Superior temporal gyrus (tissue), 1 donor: ENCODE data around the gene RNF151.
A peak's percentile ranks its signal among the peaks of the same experiment; 100 is the strongest.
"Not testable (repeated sequence)": the region's sequence is repeated elsewhere in the genome, so short reads cannot be mapped to it uniquely, and the experiment has no call there.

ENCODE experiments used
- DNase-seq: peaks from one replicate; pipeline ENCODE4 v3.0.0-alpha.2; 2016; ENCODE audit errors: extremely low spot score

RNF151 gene, protein sequence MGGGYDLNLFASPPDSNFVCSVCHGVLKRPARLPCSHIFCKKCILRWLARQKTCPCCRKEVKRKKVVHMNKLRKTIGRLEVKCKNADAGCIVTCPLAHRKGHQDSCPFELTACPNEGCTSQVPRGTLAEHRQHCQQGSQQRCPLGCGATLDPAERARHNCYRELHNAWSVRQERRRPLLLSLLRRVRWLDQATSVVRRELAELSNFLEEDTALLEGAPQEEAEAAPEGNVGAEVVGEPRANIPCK

DNA sequence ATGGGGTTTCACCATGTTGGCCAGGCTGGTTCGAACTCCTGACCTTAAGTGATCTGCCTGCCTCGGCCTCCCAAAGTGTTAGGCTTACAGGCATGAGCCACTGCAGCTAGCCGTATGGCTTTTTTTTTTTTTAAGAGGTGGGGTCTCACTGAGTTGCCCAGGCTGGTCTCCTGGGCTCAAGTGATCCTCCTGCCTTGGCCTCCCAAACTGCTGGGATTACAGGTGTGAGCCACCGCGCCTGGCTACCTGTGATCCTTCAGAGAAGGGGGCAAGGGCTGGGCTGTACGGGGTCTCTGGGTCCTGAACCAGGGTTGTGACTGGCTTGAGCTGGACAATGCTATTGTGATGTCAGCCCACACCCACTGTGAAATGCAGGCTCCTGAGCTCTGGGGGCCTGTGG lies at the start of gene RNF151:
Gene RNF151, plus strand, starts transcription at position 397 of the 400 bp plus-strand sequence. CDS start 26 bp downstream, outside the sequence.
- DNase-seq, result no peak

DNA sequence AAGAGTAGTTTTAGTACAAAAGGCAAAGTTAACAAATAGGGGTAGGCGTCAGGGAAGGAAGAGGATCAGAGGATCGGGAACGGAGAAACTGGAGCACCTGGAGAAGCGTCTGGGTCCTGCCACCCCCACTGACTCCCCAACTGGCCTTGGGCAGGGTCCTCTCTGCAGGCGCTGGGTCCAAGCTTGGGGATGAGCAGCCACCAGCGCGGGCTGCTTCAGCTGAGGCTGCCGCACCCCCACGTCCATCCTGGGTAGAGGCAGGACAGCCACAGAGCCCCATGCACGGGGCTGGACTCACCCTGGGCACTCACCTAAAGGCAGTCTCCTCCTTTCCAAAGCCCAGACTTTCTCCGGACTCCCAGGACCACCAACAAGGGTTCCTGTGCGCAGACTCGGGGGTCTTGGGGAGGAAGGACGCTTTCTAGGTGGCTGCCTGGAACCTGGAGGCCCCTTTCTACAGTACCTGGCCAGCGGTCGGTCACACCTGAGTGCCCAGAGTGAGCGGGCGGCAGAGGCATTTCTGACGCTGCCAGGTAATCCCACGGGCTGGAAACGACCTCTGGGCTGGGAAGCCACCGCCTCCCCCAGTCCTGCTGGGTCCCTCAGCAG lies 49.5 kb upstream of the RNF151 start:
- no peak for DNase-seq

DNA sequence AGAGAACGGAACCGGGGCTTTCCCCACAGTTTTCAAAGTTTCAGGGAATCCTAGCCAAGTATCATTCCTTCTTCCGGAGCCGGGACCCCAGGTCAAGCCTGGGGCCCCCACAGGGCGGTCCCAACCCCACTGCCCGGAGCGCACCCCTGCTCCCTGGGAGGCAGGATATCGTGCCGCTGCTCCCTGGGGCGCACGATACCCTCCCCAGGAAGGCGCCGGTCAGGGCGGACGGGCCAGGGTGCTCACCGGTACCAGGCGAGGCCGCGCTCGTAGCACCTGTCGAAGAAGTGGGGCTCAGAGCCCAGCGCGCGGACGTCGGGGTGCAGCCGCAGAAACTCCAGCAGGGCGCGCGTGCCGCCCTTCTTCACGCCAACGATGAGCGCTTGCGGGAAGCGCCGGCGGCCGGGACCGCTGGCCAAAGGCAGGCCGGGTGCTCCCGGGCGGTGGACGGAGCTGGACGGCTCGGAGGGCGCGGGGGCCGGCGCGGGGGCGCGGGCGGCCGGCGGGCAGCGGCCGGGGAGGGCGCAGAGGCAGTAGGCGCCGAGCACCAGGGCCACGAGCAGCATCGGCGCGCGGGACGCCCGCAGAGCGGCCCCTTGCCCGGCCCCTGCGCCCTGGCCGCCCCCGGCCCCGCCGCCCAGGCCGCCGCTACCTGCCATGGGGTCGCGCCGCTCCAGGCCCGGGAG lies 48.8 kb upstream of the RNF151 start:
- DNase-seq, result no peak

DNA sequence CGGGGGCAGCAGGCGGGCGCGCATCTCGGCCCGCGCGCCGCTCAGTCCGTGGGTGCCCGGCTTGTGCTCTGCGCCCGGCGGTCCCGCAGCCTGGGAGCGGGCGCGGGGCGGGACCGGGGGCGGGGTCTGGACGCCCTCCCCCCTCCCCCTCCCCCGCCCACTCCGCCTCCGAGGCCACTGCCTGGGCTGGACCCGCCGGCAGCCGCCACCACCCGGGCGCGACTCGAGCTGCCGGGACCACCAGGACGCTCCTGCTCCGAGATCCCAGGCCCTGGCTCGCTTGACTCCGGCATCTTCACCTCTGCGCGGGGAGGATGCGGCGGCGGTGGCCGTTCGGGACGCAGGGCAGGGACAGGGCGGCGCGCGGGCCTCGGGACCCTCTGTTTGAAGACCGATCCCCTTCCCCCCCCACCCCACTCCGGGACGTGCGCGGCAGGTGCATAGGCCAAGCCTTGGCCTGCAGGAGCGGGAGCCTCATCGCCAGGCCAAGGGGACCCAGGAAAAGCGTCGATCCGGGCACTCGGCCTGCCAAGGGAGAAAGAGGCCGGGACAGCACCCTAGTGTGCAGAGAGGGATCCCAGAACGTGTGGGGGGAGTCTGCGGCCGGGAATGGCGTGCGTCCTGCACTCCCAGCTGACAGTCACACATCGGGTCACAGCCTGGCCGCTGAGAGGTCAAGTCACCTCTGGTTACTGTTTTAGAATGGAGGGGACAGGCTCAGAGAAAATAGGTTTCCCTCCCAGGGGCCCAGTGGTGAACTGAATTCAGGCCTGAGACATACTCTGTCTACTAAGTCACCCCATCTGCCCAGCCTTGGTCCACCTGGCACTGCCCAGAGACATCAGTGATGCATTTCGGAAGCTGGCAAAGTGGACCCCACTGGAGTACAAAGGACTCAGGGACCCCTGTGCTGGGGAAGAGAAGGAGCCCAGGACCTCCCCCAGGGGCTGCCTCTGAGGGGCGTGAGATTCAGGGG lies 48.0 kb upstream of the RNF151 start, which contains the start of gene HS3ST6:
Gene HS3ST6, minus strand, starts transcription at position 65 of the 976 bp plus-strand sequence. CDS start 92 bp downstream, outside the sequence.
- DNase-seq, result no peak

DNA sequence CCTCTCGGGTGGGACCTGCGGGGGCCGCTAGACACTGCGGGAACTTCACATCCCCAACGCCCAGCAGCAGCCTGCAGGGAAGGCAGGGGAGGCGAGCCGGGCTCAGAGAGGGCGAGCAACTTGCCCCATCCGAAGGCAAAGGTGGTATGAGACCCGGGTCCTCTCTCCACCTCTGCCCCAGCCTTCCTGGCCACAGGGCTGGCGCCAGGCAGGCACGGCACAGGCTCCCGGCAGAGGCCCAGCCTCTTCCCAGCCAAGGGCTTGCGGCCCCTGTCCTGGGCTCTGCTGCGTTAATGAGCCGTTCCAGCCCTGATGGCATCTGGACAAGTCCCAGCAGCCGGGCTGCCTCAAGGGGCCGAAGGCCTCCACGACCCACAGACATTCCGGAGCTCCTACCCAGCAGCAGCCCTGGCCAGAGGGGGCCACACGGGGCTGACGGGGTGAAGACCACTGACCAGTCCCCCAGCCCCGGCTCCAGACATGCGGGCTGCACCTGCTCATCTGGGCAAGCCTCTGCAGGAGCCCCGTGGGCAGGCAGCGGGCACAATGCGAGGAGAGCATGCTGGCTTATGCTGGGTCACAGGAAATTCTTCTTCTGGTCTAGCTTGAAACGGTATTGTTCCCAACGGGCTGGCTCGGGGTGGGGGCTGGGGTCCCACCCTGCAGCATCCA lies 47.2 kb upstream of the RNF151 start:
- DNase-seq, result no peak

DNA sequence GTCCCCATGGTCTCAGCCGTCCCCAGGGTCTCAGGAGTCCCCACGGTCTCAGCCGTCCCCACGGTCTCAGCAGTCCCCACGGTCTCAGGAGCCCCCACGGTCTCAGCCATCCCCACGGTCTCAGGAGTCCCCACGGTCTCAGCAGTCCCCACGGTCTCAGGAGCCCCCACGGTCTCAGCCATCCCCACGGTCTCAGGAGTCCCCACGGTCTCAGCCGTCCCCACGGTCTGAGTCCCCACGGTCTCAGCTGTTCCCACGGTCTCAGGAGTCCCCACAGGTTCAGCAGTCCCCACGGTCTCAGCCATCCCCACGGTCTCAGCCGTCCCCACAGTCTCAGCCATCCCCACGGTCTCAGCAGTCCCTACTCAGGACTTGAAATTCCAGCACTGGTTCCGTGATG lies 46.5 kb upstream of the RNF151 start:
- DNase-seq, result not testable (repeated sequence)

DNA sequence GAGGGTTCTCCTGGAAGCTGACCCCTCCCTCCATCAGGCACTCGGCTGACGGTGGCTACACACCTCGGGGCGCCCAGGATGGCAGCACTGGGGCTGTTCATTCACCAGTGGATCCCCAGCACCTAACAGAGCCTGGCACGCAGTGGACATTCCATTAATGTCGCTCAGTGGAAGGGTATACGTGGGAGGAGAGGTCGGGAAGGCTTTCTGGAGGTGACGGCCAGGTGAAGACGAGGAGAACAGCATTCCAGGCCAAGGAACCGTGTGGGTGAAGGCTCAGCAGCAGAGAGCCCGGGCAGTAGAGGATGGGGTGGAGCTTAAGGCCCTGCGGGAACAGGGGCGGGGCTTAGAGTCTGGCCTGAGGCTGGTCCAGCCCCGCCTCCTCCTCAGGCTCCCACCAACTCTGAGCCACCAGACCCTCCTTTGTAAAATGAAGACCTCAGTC lies 45.9 kb upstream of the RNF151 start:
- no peak for DNase-seq

DNA sequence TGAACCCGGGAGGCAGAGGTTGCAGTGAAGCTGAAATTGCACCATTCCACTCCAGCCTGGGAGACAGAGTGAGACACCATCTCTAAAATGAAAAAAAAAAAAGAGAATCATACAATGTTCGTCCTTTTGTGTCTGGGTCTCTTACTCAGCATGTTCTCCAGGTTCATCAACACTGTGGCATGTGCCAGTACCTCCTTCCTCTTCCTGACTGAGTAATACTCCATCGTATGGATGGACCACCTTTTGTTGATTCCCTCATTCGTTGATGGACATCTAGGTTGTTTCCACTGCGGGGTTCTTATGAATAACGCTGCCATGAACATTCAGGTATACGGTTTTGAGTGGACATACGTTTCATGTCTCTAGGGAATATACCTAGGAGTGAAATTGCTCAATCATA lies 44.3 kb upstream of the RNF151 start:
- DNase-seq, result no peak

DNA sequence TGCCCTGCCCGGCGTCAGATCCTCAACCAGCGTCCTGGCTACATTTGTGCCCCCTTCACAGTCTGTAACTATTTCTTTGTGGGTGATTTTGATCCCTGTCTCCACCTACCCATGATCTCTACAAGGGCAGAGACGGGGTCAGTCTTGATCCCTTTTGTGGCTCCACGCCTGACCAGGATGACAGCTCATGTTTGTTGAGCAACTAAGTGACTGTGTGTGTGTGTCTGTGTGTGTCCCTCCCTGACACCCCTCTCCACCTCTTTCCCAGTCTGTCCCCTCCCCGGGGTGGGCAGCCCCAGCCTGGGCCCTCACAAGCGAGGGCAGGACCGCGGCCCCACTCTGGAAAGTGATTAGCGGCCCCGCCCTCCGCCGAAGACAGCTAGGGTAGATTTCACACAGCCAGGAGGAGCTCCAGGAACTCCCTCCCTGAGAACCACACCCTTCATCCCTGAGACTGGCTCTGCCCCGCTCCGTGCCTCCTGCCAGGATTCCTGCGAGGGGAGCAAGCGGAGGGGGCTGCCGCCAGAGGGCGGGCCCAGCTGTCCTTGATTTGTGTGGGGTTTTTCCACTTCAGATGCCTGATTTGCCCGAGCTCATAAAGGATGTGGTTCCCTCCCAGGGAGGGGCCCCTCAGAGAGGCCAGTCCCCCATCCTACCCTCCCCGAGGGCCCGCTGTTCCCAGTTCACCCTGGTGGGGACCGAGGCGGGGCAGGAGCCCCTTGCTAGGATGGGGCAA lies 43.2 kb upstream of the RNF151 start:
- DNase-seq, result no peak

DNA sequence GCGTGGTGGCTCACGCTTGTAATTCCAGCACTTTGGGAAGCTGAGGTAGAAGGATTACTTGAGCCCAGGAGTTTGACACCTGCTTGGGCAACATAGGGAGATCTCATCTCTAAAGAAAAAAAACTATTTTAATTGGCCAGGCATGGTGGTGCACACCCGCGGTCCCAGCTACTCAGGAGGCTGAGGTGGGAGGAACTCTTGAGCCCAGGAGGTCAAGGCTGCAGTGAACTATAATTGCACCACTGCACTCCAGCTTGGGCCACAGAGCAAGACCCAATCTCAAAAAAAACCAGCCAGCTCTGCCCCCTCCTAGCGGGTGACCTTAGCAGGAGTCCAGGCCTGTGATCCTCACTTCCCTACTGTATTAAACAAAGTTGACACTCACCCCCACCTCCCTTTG lies 42.6 kb upstream of the RNF151 start:
- DNase-seq, result no peak

DNA sequence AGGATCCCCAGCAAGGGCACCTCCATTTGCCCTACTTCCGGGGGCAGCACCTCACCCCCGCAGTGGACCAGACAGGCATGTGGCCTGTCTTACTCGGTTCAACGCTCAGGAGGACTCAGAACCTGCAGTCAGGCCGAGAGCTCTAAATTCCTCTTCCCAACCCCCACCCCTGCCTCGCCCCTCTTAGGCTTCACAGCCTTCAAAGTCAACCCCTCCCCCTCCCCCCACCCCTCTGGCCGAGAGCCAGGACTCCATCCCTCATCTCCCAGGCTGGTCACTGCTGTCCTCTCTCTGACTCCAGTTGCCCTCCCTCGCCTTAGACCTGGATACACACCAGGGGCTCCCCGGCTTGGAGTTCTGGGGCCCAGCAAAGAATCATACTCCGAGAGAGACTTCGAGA lies 40.4 kb upstream of the RNF151 start:
- DNase-seq, result no peak

DNA sequence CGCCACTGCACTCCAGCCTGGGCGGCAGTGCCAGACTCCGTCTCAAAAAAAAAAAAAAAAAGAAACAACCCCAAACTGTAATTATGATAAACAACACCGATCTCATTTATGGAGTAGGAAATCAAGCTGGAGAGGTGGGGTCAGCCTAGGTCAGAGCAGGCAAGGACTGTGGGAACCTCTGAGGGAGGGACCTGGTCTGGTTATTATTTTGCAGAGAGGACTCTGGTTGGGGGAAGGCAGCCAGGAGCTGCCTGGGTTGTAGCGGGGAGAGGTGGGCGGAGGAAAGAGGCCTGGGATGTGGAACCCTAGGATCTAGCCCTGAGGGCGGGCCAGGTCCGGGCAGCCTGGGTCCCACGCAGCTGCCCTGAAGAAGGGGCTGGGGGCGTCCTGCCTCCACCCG lies 37.6 kb upstream of the RNF151 start:
- no peak for DNase-seq

DNA sequence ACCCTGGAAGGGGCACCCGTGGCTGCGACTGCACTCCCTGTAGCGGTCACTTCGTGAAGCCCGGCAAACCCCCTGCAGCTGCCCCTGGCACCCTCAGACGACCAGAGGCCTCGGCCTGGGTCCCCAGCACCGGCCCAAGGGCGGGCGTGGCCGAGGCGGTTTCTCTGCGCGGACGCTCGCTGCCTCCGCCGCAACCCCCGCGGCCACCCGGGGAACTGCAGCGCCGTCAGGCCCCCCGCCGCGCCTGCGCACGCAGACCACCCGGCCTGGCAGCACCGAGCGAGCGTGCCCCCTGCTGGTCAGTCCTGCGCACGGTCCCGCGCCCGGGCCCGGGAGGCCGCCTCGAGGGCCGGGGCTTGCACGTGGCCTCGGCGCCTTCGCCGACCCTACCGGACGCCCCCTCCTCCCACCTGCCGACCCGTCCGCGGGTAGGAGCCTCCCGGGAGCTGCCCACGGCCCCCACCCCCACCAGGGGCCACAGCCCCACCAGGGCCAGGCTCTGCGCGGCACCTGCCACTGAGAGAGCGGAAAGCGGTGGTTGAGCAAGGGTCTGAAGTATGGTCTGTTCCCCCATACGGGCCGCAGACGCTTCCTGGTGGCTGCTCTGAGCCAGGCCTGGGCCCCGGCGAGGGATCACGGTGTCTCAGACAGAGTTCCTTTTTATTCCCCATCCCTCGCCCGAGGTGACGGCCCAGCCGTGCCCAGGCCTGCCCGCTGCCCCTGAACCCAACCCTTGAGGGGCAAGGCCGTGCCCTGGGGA lies 36.9 kb upstream of the RNF151 start:
- peak; percentile 78 for DNase-seq

DNA sequence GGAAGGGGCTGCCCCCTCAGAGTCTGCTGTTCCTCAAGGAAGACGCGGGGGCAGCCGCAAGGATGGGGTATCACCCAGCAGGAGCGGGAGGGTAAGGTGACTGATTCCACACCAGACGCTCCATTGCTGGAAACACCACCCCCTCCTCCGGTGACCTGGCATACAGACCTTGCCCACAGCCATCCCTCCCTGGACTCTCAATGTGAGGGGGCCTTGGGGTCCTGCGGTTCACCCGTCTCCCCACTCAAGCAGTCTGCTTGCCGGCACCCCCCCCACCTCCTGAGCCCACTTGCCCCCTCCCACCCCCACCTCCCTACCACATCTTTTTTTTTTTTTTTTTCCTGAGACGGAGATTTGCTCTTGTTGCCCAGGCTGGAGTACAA lies 36.3 kb upstream of the RNF151 start:
- no peak for DNase-seq

DNA sequence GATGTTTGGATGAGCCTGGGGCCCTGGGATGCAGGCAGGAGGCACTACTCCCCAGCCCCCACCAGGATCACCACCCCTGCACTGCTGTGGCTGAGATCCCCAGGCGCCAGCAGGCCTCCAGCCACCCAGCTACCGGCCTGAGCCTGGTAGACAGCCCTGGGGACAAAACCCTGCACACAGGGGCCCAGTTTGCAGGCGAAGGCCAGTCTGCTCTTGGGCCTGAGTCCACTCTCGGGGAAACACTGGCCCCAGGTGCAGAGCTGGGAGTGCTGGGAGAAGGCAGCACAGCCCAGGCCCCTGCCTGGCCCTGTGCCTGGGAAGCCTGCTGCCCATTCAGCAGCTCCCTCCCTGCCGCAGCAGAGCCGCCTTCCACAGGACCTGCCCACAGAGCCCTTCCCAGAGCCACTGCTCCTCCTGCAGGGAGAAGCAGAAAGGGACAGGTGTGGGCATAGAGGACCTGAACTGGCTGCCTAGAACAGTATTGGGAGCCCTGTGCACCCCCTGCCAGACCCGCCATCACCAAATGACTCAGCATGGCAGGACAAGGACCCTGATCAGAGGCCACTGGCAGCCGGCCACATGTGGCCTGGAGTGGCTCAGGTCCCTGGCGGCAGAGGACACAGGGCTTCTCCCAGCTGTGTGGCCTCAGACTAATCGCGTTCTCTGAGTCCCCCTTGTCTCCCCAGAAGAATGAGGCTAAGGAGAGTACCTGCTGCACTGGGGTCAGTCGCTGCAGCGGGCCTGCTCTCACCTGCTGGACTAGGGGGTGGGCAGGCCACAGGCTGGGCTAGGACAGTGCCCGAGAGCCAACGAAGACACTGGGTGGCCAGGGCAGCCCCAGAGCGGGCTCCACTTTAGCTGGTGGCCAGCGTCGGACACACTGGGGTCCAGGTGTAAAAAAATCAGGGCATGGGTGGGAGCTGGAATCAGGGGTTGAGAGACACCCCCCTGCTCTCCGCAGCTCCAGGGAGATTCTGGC lies 34.3 kb upstream of the RNF151 start:
- no peak for DNase-seq

DNA sequence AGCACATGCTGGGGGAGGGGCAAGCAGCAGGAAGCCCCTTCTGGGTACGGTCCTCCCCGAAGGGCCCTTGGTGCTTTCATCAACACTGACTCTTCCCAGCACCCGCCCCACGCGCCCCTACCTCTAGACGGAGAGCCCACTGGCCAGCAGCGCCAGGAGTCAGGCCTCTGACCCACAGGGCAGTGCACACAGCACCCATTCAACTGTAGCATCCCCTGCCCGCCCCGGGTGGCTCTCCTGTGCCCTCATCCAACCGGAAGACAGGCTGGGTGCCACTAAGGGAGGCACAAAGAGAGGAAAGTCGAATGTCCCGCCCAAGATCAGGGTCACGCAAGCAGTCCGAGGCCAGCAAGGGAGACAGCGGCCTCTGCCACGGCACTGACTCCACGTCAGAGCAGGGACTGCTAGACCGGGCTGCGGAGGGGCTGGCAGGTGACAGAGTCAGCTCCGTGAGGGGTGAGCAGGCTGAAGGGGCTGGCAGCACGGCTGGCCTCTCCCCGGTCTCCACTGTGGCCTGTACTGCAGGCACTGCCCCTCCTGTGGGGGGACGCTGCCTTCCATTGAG lies 33.5 kb upstream of the RNF151 start:
- DNase-seq, result no peak

DNA sequence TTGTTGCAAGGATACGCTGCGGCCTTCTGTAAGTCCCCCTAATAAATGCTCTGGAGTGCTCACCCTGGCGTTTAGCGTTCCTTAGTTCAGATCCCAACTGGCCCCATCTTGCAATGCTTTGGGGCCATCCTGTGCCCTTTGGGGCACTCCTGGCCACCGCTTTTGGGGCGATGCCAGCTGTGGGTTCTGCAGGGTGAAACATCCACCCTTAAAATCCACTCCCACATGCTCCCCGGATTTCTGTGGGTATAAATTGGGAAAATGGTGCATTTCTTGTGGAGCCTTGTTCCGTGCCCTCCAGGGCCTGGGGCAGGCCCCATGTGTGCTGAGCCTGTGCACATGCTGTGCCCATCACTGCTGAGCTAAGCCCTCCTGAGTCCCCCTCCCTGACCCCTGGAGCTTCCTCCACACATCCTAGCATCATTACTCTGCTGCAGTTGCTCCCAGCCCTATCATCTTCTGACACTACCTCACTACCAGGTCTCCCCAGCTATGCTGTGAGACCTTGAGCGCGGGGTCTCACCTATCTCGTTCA lies 29.6 kb upstream of the RNF151 start:
- DNase-seq, result no peak

DNA sequence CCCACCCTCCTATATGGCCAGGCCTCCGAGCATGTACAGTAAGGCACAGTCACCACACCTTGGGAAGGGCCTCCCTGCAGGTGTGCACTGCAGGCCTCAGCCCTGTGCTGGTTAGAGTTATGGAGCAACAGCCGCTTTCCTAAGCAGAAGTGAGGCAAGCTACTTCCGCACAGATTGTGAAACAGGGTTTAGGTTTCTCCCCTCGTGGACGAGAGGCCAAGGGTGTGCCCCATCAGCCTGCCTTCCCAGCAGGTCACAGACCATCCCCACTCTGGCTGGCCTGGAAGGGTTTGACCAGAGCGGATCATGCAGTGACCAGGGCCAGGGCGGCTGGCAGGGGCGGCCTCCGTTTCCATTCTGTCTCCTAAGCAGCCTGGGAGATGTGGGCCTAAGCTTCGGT lies 28.3 kb upstream of the RNF151 start:
- no peak for DNase-seq
